WI38 (cell line): Measurements from ENCODE around the gene SPG11.

Source experiments
- H3K4me3 ChIP-seq: 2 replicates; pipeline ENCODE4 v1.5.1; 2011; ENCODE audit warnings: low read depth, mild to moderate bottlenecking, control low read depth, low read length
- CTCF ChIP-seq: IDR thresholded peaks from 2 replicates; pipeline ENCODE4 v1.5.1; 2012; ENCODE audit warnings: low read depth, mild to moderate bottlenecking, control low read depth, low read length

SPG11 gene

GRCh38 chr15:44606740-44607139, 56.7 kb downstream of the SPG11 start:
- TF ChIP-seq CTCF: no peak
- H3K4me3 ChIP-seq: no peak overlapping the region

GRCh38 chr15:44603126-44603525, 60.3 kb downstream of the SPG11 start:
- TF ChIP-seq CTCF: no peak
- H3K4me3 ChIP-seq: no peak overlapping the region

- no peak for TF ChIP-seq CTCF
- no peak overlapping the region for H3K4me3 ChIP-seq
Measured at GRCh38 chr15:44598892-44599291, 64.6 kb downstream of the SPG11 start.

GRCh38 chr15:44598066-44598465, 65.4 kb downstream of the SPG11 start:
- TF ChIP-seq CTCF: no peak
- H3K4me3 ChIP-seq: no peak overlapping the region

GRCh38 chr15:44596511-44597010, 66.9 kb downstream of the SPG11 start:
- no peak overlapping the region for H3K4me3 ChIP-seq
- TF ChIP-seq CTCF: no peak

GRCh38 chr15:44595656-44596510, 67.6 kb downstream of the SPG11 start:
- TF ChIP-seq CTCF: no peak

GRCh38 chr15:44595246-44595645, 68.2 kb downstream of the SPG11 start:
- H3K4me3 ChIP-seq: no peak overlapping the region
- TF ChIP-seq CTCF: no peak

More at GRCh38 chr15:44595656-44596510, 67.6 kb downstream of the SPG11 start:
- no peak overlapping the region for H3K4me3 ChIP-seq
